K562 (cell line): Measurements from ENCODE around the gene TUBA1A.

Experiments used
- RBFOX2 ChIP-seq: fragments of 200-400 bp; formaldehyde crosslinking; IDR thresholded peaks from 2 replicates; pipeline ENCODE4 v1.6.1; 2017; ENCODE audit warnings: low read depth, mild to moderate bottlenecking, low read length, moderate library complexity
- SIRT6 ChIP-seq: IDR thresholded peaks from one replicate; pipeline ENCODE4 v1.6.1; 2012; ENCODE audit warnings: low read depth, mild to moderate bottlenecking, control low read depth, inconsistent platforms, low read length, moderate library complexity

- TF ChIP-seq SIRT6: no peak
- no peak for TF ChIP-seq RBFOX2
These were observed 41.5 kb downstream of the TUBA1A start for GRCh38 chr12:49147384-49147783.
